ENCODE measurements around the gene HS3ST4. TPM values are rescaled to one million over a fixed set of nuclear protein-coding genes. Genes with fewer than 3 reads are reported as not detected.

Gene HS3ST4
- total and polyA plus RNA-seq, 8 donors, result 0.09 to 0.11 (median 0.11) TPM; not detected in 4

DNA sequence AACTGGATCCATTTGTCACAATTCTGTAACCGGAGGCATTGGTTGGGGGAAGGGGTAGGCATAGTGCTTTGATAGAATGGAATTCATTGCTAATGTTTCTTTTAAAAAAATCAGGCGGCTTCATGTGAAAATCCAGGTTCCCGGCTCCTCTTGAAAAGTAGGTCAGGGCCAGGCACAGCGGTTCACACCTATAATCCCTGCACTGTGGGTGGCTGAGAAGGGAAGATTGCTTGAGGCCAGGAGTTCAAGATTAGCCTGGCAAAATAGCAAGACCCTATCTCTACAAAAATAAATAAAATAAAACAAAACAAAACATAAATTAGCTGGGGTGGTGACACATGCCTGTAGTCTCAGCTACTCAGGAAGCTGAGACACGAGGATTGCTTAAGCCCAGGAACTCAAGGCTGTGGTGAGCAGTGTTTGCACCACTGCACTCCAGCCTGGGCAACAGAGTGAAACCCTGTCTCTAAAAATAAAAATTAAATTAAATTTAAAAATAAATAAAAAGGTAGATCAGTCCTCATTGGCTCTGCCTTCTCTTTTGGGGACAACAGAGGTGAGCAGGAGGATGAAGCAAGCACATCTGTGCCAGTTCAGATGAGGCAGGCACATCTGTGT lies 466.5 kb downstream of the HS3ST4 start:
- H3K4me1 ChIP-seq, result no peaks in the 10 kb centered on the region
- H3K9me3 ChIP-seq, result peaks cover 0 to 5% of the 10 kb centered on the region in 2 donors
- H3K27ac ChIP-seq, result no peak overlapping the region
- no peak overlapping the region for H3K4me3 ChIP-seq
- TF ChIP-seq, protein P1, sequence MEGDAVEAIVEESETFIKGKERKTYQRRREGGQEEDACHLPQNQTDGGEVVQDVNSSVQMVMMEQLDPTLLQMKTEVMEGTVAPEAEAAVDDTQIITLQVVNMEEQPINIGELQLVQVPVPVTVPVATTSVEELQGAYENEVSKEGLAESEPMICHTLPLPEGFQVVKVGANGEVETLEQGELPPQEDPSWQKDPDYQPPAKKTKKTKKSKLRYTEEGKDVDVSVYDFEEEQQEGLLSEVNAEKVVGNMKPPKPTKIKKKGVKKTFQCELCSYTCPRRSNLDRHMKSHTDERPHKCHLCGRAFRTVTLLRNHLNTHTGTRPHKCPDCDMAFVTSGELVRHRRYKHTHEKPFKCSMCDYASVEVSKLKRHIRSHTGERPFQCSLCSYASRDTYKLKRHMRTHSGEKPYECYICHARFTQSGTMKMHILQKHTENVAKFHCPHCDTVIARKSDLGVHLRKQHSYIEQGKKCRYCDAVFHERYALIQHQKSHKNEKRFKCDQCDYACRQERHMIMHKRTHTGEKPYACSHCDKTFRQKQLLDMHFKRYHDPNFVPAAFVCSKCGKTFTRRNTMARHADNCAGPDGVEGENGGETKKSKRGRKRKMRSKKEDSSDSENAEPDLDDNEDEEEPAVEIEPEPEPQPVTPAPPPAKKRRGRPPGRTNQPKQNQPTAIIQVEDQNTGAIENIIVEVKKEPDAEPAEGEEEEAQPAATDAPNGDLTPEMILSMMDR (IDR thresholded peaks at IDR 0.05), result no peak
- intact Hi-C loops (cut with DNase I), result no loop called here
- H3K36me3 ChIP-seq, result no peaks in the 10 kb centered on the region
- DNase-seq (no peak), ATAC-seq (no peak)
- H3K27me3 ChIP-seq, result no peaks in the 10 kb centered on the region

DNA sequence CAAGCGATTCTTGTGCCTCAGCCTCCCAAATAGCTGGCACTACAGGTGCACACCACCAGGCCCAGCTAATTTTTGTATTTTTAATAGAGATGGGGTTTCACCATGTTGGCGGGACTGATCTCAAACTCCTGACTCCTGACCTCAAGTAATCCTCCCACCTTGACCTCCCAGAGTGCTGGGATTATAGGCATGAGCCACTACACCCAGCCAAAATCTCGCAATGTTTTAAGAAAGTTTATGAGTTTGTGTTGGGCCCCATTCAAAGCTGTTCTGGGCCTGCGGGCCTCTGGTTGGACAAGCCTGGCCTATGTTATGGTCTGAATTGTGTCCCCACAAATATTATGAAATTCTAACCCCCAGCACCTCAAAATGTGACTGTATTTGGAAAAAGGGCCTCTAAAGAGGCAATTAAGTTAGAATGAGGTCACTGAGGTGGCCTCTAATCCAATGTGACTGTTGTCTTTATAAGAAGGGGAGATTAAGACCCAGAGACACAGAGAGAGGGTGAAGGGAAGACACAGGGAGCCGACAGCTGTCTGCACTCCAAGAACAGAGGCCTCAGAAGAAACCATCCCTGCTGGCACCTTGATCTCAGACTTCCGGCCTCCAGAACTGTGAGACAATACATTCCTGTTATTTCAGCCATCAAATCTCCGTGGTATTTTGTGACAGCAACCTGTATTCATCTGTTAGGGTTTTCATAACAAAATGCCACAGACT lies 469.9 kb downstream of the HS3ST4 start:
- no peaks in the 10 kb centered on the region for H3K4me1 ChIP-seq
- H3K36me3 ChIP-seq, result no peaks in the 10 kb centered on the region
- H3K27ac ChIP-seq, result no peak overlapping the region
- no peak overlapping the region for H3K4me3 ChIP-seq
- no peak for ATAC-seq
- H3K9me3 ChIP-seq, result peaks cover 0 to 5% of the 10 kb centered on the region in 2 donors
- TF ChIP-seq, protein P1 (IDR thresholded peaks at IDR 0.05), result no peak
- DNase-seq, result no peak
- intact Hi-C loops (cut with DNase I), result no loop called here
- H3K27me3 ChIP-seq, result no peaks in the 10 kb centered on the region

DNA sequence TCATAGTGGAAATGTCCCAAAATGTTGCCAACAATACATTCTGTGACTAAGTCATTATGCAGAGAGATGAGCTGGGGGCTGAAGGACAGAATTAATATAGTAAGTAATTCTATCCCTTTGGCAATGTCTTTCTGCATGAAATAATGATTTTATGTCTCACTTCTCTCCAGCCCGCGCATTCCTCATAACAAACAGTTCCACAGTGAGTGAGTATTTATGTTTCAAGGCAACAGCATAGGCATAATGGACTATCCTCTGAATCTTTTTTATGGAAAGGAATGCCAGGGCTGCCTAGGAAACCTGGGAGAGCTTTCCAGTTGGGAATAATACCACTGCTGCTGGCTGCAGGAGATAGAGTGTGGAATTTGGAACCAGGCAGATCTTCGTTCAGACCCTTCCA lies 477.7 kb downstream of the HS3ST4 start:
- no peaks in the 10 kb centered on the region for H3K4me1 ChIP-seq
- DNase-seq (no peak), ATAC-seq (no peak)
- no peak overlapping the region for H3K4me3 ChIP-seq
- H3K9me3 ChIP-seq, result peaks cover 0 to 2% of the 10 kb centered on the region in 2 donors
- intact Hi-C loops (cut with DNase I), result no loop called here
- no peak overlapping the region for H3K27ac ChIP-seq
- TF ChIP-seq, protein P1 (IDR thresholded peaks at IDR 0.05), result no peak
- no peaks in the 10 kb centered on the region for H3K36me3 ChIP-seq
- H3K27me3 ChIP-seq, result no peaks in the 10 kb centered on the region

DNA sequence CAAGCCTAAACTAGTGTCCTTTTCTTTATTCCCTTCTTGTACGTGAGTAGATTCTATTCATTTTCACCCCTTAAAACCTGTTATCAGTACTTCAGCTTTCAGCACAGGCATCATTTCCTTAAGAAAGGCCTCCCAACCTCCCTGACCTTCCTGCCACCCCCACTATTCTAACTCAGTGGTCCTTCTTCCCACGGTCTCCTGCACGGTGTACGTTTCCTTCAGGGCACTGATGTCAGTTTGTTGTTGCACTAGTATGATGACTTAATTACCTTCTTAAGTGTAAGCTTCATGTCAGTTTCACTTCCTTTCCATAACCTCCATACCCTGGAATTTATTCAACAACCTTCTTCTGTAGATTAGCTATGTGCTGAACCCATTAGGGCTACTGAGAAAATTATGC lies 484.2 kb downstream of the HS3ST4 start:
- intact Hi-C loops (cut with DNase I), result no loop called here
- TF ChIP-seq, protein P1 (IDR thresholded peaks at IDR 0.05), result no peak
- Histone ChIP-seq H3K4me3 (no peak overlapping the region), H3K4me1 (no peaks in the 10 kb centered on the region), H3K36me3 (no peaks in the 10 kb centered on the region), H3K9me3 (peaks cover 0 to 2% of the 10 kb centered on the region in 2 donors), H3K27me3 (no peaks in the 10 kb centered on the region), H3K27ac (no peak overlapping the region)
- no peak for ATAC-seq
- DNase-seq, result no peak

DNA sequence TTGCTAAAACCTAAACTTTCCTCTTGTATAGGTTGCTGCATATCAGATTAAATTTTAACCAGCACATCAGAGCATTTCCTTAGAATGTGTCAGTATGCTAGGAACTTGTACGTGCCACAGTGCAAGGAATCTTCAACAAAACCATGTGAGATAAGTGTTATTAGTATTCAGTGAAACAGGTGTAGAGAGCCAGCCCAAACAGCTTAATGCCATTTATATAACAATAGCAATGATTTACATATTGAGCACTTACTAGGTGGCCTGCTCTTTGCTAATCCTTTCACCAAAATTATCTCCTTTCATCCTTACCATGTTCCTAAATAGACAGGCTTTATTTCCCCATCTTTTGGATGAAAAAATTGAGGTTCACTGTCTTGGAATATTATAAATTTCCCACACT lies 485.7 kb downstream of the HS3ST4 start:
- DNase-seq (no peak), ATAC-seq (no peak)
- no peaks in the 10 kb centered on the region for H3K27me3 ChIP-seq

More for the DNA sequence above, 485.7 kb downstream of the HS3ST4 start:
- TF ChIP-seq, protein P1 (IDR thresholded peaks at IDR 0.05), result no peak
- H3K4me1 ChIP-seq, result no peaks in the 10 kb centered on the region
- intact Hi-C loops (cut with DNase I), result no loop called here
- H3K36me3 ChIP-seq, result no peaks in the 10 kb centered on the region
- H3K27ac ChIP-seq, result no peak overlapping the region
- H3K9me3 ChIP-seq, result peaks cover 0 to 2% of the 10 kb centered on the region in 2 donors
- no peak overlapping the region for H3K4me3 ChIP-seq
